Activated CD8-positive, alpha-beta memory T cell treated with anti-CD3 and anti-CD28 coated beads, Interleukin-2, amount 50 U/mL, for 4 hours (primary cell): ENCODE data around the gene CEACAM19.
"Not testable (repeated sequence)": the region's sequence is repeated elsewhere in the genome, so short reads cannot be mapped to it uniquely, and the experiment has no call there.

ENCODE experiments used
- DNase-seq: peaks from one replicate; pipeline ENCODE4 v3.0.0-alpha.2; 2020

CEACAM19 gene

GRCh38 chr19:44677019-44677811, 5.9 kb downstream of the CEACAM19 start:
- DNase-seq = no peak

GRCh38 chr19:44680536-44680935, 9.3 kb downstream of the CEACAM19 start:
- DNase-seq = no peak

GRCh38 chr19:44681992-44682790, 10.9 kb downstream of the CEACAM19 start:
- DNase-seq = no peak

- DNase-seq = no peak
These were observed 11.5 kb downstream of the CEACAM19 start for GRCh38 chr19:44682807-44683206.

GRCh38 chr19:44683434-44684210, 12.3 kb downstream of the CEACAM19 start:
- no peak for DNase-seq

- DNase-seq = not testable (repeated sequence)
These were observed 13.1 kb downstream of the CEACAM19 start for GRCh38 chr19:44684396-44684795.

GRCh38 chr19:44684892-44685863, 13.9 kb downstream of the CEACAM19 start:
- DNase-seq = no peak

- no peak for DNase-seq
These were observed 14.6 kb downstream of the CEACAM19 start for GRCh38 chr19:44685877-44686276.

- DNase-seq = no peak
These were observed 15.6 kb downstream of the CEACAM19 start for GRCh38 chr19:44686896-44687295.

GRCh38 chr19:44687888-44688287, 16.6 kb downstream of the CEACAM19 start:
- DNase-seq = no peak

GRCh38 chr19:44689290-44690130, 18.2 kb downstream of the CEACAM19 start:
- peak; percentile 85 for DNase-seq

GRCh38 chr19:44690131-44690440, 18.8 kb downstream of the CEACAM19 start:
- DNase-seq = no peak

- no peak for DNase-seq
These were observed 21.1 kb downstream of the CEACAM19 start for GRCh38 chr19:44692379-44692721.

GRCh38 chr19:44694184-44694579, 22.9 kb downstream of the CEACAM19 start:
- no peak for DNase-seq

- no peak for DNase-seq
These were observed 25.8 kb downstream of the CEACAM19 start for GRCh38 chr19:44696939-44697669.

- DNase-seq = no peak
These were observed 26.4 kb downstream of the CEACAM19 start for GRCh38 chr19:44697670-44698034.

GRCh38 chr19:44698492-44699201, 27.4 kb downstream of the CEACAM19 start, which contains the start of gene CEACAM16:
TSS of gene CEACAM16 (plus strand) at chr19:44699151. CDS start at chr19:44701457, 2,306 bp downstream.
- DNase-seq = no peak

- DNase-seq = no peak
These were observed 29.3 kb downstream of the CEACAM19 start for GRCh38 chr19:44700547-44700946.

- DNase-seq = no peak
These were observed 29.9 kb downstream of the CEACAM19 start for GRCh38 chr19:44701228-44701627.
